Nephron (organoid): Measurements from ENCODE around the gene DHX8.

ENCODE experiments used
- H3K27ac Mint-ChIP-seq, 3 experiments: 2 replicates each; pipeline ENCODE4 v1.8.0; 2020; ENCODE audit warnings: mixed read lengths in 3 of 3, mild to moderate bottlenecking in 2 of 3, moderate library complexity in 1 of 3
- H3K27me3 Mint-ChIP-seq: 2 replicates; pipeline ENCODE4 v1.8.0; 2021; ENCODE audit warnings: low read depth, mild to moderate bottlenecking, moderate library complexity, mixed read lengths
- H3K36me3 Mint-ChIP-seq: 2 replicates; pipeline ENCODE4 v1.8.0; 2020; ENCODE audit warnings: low read depth, mixed read lengths
- H3K4me1 Mint-ChIP-seq: 2 replicates; pipeline ENCODE4 v1.8.0; 2020; ENCODE audit warnings: mixed read lengths
- H3K4me3 Mint-ChIP-seq, 3 experiments: 2 replicates each; pipeline ENCODE4 v1.8.0; 2020; ENCODE audit warnings: mild to moderate bottlenecking in 3 of 3, mixed read lengths in 3 of 3, moderate library complexity in 2 of 3
- H3K9me3 Mint-ChIP-seq: 2 replicates; pipeline ENCODE4 v1.8.0; 2020; ENCODE audit warnings: mixed read lengths
- TF ChIP-seq, protein P1 (sequence below), 3 experiments: fragments of 200-600 bp; sonication (generic); IDR thresholded peaks; one replicate each; pipeline ENCODE4 v1.5.0; 2021; ENCODE audit warnings: antibody characterized with exemption in 3 of 3; ENCODE audit not compliant: unreplicated experiment in 3 of 3

Gene DHX8

GRCh38 chr17:43515656-43516055, 31.9 kb downstream of the DHX8 start:
- TF ChIP-seq, protein P1, sequence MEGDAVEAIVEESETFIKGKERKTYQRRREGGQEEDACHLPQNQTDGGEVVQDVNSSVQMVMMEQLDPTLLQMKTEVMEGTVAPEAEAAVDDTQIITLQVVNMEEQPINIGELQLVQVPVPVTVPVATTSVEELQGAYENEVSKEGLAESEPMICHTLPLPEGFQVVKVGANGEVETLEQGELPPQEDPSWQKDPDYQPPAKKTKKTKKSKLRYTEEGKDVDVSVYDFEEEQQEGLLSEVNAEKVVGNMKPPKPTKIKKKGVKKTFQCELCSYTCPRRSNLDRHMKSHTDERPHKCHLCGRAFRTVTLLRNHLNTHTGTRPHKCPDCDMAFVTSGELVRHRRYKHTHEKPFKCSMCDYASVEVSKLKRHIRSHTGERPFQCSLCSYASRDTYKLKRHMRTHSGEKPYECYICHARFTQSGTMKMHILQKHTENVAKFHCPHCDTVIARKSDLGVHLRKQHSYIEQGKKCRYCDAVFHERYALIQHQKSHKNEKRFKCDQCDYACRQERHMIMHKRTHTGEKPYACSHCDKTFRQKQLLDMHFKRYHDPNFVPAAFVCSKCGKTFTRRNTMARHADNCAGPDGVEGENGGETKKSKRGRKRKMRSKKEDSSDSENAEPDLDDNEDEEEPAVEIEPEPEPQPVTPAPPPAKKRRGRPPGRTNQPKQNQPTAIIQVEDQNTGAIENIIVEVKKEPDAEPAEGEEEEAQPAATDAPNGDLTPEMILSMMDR (IDR thresholded peaks at IDR 0.05; ENCODE audit: unreplicated experiment in 3 of 3) = no peak
- Mint-ChIP-seq H3K9me3 (no peaks in the 10 kb centered on the region), H3K4me1 (no peaks in the 10 kb centered on the region), H3K4me3 (no peak overlapping the region), H3K27ac (no peak overlapping the region), H3K27me3 (no peaks in the 10 kb centered on the region), H3K36me3 (peaks cover 72% of the 10 kb centered on the region)

DNA sequence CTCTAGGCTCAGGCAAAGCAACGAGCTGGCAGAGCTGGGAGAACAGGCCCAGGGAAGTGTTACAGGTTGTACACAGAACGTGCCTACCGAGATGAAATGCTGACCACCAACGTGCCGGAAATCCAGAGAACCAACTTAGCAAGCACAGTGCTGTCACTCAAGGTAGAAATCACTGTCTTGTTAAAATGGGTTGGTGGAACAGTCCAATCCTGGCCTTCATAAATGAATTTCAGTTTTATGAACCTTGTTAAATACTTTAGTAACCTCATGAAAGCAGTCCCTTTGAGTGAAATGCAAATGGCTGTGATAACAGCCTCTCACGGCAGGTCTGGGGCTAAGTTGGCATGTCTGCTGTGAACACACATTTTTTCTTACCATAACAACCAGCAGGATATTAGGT, 33.4 kb downstream of the DHX8 start:
- Mint-ChIP-seq H3K27ac (no peak overlapping the region), H3K4me3 (no peak overlapping the region), H3K36me3 (peaks cover 72% of the 10 kb centered on the region), H3K27me3 (no peaks in the 10 kb centered on the region), H3K4me1 (no peaks in the 10 kb centered on the region), H3K9me3 (no peaks in the 10 kb centered on the region)
- TF ChIP-seq, protein P1 (IDR thresholded peaks at IDR 0.05; ENCODE audit: unreplicated experiment in 3 of 3) = no peak

DNA sequence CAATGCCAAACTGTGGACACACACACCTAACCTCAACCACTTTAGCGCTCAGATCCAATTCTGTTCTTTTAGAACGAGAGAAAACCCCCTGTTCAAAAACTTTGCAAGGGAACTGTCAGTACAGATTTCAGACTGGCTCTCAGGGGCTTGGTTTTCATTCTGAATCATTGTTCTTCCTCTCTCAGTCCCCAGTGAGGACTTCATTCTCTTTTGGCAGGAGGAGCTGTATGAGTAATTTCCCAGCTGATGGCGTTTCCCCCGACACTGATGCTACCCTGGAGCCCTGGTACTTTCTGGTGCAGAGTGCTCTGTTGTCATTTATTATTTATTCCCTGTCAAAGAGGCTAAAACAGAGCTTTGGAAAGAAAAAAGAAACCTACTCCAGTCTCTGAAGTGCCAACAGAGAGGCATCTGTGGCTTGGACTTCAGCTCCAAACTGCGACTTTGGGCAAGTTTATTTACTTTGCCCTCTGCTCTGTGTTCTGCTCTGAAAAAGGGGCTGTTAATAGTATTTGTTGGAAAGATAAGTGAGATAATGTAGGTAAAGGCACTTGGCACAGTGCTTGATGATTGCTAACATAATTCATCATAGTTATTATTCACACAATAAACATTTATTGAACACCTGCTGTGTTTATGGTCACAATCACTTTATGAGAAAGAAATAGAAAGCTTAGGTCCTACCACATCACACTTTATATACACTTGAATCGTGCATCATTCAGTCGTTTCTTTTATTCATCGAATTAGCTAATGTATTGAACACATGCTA, 34.0 kb downstream of the DHX8 start:
- Mint-ChIP-seq H3K27ac (no peak overlapping the region), H3K36me3 (peaks cover 68% of the 10 kb centered on the region), H3K4me3 (no peak overlapping the region), H3K27me3 (no peaks in the 10 kb centered on the region), H3K4me1 (no peaks in the 10 kb centered on the region), H3K9me3 (no peaks in the 10 kb centered on the region)
- TF ChIP-seq, protein P1 (IDR thresholded peaks at IDR 0.05; ENCODE audit: unreplicated experiment in 3 of 3) = no peak

DNA sequence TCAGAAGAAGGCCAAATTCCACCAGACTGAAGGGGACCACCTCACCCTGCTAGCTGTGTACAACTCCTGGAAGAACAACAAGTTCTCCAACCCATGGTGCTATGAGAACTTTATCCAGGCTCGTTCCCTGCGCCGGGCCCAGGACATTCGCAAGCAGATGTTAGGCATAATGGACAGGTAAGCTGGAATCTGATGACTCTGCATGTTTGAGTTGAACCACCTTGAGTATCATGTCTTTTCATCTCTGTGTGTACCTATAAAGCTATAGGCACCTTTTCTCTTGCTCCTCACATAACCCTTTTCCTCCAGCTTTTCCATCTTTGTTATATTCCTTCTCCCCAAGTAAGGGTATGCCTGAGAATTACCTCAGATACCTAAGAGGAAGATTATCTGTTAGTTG, 37.6 kb downstream of the DHX8 start:
- Mint-ChIP-seq H3K9me3 (no peaks in the 10 kb centered on the region), H3K4me1 (peaks cover 5% of the 10 kb centered on the region), H3K27me3 (no peaks in the 10 kb centered on the region), H3K4me3 (no peak overlapping the region), H3K36me3 (peaks cover 80% of the 10 kb centered on the region), H3K27ac (no peak overlapping the region)
- TF ChIP-seq, protein P1 (IDR thresholded peaks at IDR 0.05; ENCODE audit: unreplicated experiment in 3 of 3) = no peak

DNA sequence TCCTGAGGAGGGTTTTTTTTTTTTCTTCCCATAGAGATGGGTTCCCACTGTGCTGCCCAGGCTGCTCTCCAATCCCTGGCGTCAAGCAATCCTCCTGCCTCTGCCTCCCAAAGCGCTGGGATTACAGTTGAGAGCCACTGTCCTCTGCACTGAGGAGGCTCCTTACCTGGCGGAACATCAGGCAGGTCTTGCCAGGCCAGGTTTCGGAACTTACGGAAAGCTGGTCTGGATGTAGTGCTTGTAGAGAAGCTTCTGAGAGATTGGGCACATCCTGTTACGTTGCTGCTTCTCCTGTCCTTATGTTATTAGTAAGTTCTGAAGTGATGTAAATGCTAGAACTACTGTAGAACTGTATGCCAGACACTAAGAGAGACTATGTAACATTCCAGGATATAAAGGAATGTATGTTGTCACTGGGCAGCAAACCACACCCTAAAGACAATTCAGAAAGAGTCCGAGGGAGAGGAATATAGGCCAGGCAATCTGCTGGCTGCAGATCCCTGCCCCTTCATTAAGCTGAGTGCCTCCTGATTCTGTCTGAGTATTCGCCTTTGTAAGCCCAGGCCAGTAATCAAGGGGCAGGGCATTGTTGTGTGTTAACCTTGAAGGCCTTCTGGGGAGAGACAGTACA, 41.3 kb downstream of the DHX8 start:
- H3K27ac Mint-ChIP-seq = no peak overlapping the region
- H3K36me3 Mint-ChIP-seq = peaks cover 65% of the 10 kb centered on the region
- no peaks in the 10 kb centered on the region for H3K27me3 Mint-ChIP-seq
- H3K4me3 Mint-ChIP-seq = no peak overlapping the region
- H3K4me1 Mint-ChIP-seq = peaks cover 19% of the 10 kb centered on the region
- TF ChIP-seq, protein P1 (IDR thresholded peaks at IDR 0.05; ENCODE audit: unreplicated experiment in 3 of 3) = no peak
- H3K9me3 Mint-ChIP-seq = no peaks in the 10 kb centered on the region
